Activated naive CD8-positive, alpha-beta T cell (primary cell): ENCODE data around the gene DNAJC6.

ENCODE experiments used
- H3K27ac Mint-ChIP-seq: one replicate; pipeline ENCODE4 v1.8.0; 2021; ENCODE audit warnings: mixed read lengths
- H3K27me3 Mint-ChIP-seq: one replicate; pipeline ENCODE4 v1.8.0; 2021; ENCODE audit warnings: mixed read lengths
- H3K36me3 Mint-ChIP-seq: one replicate; pipeline ENCODE4 v1.8.0; 2021; ENCODE audit warnings: mixed read lengths
- H3K4me1 Mint-ChIP-seq: one replicate; pipeline ENCODE4 v1.8.0; 2021; ENCODE audit warnings: low read depth, mixed read lengths
- H3K4me3 Mint-ChIP-seq: one replicate; pipeline ENCODE4 v1.8.0; 2021; ENCODE audit warnings: mild to moderate bottlenecking, mixed read lengths
- H3K9me3 Mint-ChIP-seq: one replicate; pipeline ENCODE4 v1.8.0; 2021; ENCODE audit warnings: low read depth, mixed read lengths

Gene DNAJC6

DNA sequence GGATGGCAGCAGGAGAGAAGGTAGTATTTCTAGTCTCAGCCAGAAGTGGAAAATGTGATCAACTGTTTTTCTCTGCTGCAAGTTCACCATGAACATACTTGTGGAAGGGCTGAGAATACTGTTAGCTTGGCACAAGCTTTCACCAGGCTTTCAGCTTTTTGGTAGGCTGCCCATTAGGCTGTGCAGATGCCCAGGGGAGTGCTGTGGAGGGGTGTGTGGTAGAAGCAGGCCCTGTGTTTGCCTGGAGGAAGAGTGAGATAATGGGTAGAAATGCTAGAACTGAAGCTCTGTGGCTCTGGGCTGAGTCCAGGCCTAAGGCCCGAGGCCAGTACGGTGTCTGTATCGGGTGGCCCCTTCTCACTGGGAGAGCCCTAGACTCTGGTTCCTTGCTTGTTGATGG lies 9.8 kb downstream of the DNAJC6 start:
- peaks cover 9% of the 10 kb centered on the region for H3K27me3 Mint-ChIP-seq
- no peak overlapping the region for H3K4me3 Mint-ChIP-seq
- H3K4me1 Mint-ChIP-seq, result no peaks in the 10 kb centered on the region
- H3K36me3 Mint-ChIP-seq, result peaks cover 13% of the 10 kb centered on the region
- no peak overlapping the region for H3K27ac Mint-ChIP-seq
- H3K9me3 Mint-ChIP-seq, result peaks cover 12% of the 10 kb centered on the region

DNA sequence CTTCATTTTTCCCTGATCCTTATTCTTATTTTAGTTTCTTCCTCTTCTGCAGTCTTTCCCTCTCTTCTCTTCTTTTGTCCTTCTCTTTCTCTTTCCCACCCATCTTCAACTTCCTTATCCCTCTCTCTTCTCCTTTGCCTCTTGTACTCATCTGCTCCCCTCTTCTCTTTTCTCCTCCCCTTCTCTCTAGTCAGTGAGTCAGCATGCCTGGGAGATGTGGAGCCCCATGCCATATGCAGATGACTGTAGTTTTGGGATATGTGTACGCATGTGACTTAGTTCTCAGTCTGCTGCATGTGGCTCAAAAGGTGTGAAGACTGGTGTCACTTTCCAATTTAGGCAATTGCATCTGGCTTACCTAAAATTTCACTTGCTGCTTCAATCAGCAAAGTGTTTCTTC lies 10.4 kb downstream of the DNAJC6 start:
- Mint-ChIP-seq H3K9me3 (peaks cover 12% of the 10 kb centered on the region), H3K36me3 (peaks cover 13% of the 10 kb centered on the region), H3K4me1 (no peaks in the 10 kb centered on the region), H3K4me3 (no peak overlapping the region), H3K27me3 (peaks cover 9% of the 10 kb centered on the region), H3K27ac (no peak overlapping the region)

DNA sequence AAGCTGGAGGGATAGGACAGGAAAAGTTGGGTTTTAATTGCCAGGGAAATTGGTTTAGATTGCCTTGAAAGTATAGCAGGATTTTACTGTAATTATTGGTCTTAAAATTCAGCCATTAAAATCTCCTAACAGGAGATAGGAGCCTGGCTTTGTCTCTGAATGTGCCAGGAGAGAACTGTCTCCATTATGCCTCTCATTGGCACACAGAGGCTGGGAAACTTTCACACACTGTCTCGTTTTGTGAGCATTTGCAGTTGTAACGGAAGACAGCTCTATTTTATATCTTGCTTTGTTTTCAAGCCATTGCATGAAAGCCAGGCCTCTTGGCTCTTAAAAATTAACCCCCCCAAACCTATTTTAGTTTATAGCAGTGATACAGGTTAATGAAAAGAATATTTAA lies 12.5 kb downstream of the DNAJC6 start:
- H3K27me3 Mint-ChIP-seq, result peaks cover 6% of the 10 kb centered on the region
- no peak overlapping the region for H3K27ac Mint-ChIP-seq
- no peaks in the 10 kb centered on the region for H3K4me1 Mint-ChIP-seq
- H3K9me3 Mint-ChIP-seq, result peaks cover 12% of the 10 kb centered on the region
- no peak overlapping the region for H3K4me3 Mint-ChIP-seq
- peaks cover 13% of the 10 kb centered on the region for H3K36me3 Mint-ChIP-seq

DNA sequence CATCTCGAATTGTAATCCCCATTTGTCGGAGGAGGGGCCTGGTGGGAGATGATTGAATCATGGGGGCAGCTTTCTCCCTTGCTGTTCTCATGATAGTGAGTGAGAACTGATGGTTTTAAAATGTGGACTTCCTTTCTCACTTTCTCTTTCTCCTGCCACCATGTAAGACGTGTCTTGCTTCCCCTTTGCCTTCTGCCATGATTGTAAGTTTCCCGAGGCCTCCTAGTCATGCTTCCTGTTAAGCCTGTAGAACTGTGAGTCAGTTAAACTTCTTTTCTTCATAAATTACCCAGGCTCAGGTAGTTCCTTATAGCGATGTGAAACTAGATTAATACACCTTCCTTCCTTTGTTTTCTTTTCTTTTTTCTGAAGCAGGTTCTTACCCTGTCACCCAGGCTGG lies 13.9 kb downstream of the DNAJC6 start:
- peaks cover 13% of the 10 kb centered on the region for H3K36me3 Mint-ChIP-seq

DNA sequence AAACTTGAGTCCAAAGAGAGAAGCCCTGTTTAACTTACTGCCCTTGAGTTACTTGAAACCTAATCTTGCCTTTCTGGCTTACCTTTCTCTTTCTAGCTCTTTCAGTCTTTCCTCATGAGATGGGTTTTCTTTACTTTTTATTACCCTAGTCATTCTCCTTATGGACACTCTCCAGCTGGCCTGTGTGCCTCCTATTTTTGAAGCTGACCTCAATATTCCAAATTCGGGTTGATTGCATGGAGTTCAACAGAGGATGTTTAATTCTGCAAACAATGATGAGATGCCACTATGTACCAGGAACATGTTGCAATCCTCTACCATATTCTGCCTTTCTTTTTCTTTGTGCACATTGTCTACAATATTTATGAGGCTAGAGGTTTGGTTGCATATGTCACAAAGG lies 20.7 kb downstream of the DNAJC6 start:
- no peak overlapping the region for H3K27ac Mint-ChIP-seq
- H3K27me3 Mint-ChIP-seq, result peaks cover 2% of the 10 kb centered on the region
- H3K9me3 Mint-ChIP-seq, result no peaks in the 10 kb centered on the region

More for the DNA sequence above, 13.9 kb downstream of the DNAJC6 start:
- no peak overlapping the region for H3K27ac Mint-ChIP-seq
- peaks cover 8% of the 10 kb centered on the region for H3K27me3 Mint-ChIP-seq
- H3K4me3 Mint-ChIP-seq, result no peak overlapping the region
- H3K9me3 Mint-ChIP-seq, result peaks cover 12% of the 10 kb centered on the region
- H3K4me1 Mint-ChIP-seq, result no peaks in the 10 kb centered on the region

DNA sequence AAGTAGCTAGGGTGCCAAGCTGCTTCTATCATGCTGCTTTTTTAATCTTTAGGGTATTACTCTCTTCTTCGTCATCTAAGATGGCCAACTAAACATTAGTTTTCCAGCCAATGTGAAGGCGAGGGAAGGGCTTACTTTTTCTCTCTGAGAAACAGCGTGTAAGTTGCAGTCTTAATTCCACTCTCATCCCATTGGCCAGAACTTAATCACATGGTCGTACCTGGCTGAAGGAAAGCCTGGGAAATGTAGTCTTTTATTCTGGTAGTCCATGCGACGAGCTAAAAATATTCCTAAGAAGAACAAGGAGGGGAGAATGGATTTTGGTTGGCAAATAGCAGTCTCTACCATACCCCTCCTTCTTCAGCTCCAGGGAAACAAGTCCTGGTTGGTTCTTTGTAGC lies 21.5 kb downstream of the DNAJC6 start:
- Mint-ChIP-seq H3K27ac (no peak overlapping the region), H3K4me3 (no peak overlapping the region), H3K27me3 (peaks cover 2% of the 10 kb centered on the region), H3K36me3 (no peaks in the 10 kb centered on the region), H3K9me3 (no peaks in the 10 kb centered on the region), H3K4me1 (no peaks in the 10 kb centered on the region)

More for the DNA sequence above, 20.7 kb downstream of the DNAJC6 start:
- no peaks in the 10 kb centered on the region for H3K4me1 Mint-ChIP-seq
- no peaks in the 10 kb centered on the region for H3K36me3 Mint-ChIP-seq
- H3K4me3 Mint-ChIP-seq, result no peak overlapping the region

DNA sequence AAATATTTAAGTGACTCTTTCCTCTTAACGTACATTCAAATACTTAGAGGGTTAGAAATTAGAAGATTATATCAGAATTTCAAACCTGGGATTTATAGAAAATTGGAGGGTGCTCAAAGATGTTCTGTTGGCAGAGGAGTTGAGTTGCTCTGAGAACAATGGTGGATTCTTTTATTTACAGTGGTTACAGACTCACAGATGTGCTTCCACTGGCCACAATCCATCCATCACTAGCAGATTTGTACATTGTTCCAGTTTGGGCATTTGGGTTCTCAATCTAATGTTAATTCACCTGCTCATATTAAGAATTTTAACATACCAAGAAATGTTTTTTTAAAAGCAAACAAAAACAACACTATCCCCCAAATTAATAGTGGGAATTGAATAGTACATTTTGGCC lies 23.5 kb downstream of the DNAJC6 start:
- H3K36me3 Mint-ChIP-seq, result no peaks in the 10 kb centered on the region
- H3K4me3 Mint-ChIP-seq, result no peak overlapping the region
- H3K9me3 Mint-ChIP-seq, result no peaks in the 10 kb centered on the region
- no peaks in the 10 kb centered on the region for H3K4me1 Mint-ChIP-seq
- no peak overlapping the region for H3K27ac Mint-ChIP-seq
- H3K27me3 Mint-ChIP-seq, result no peaks in the 10 kb centered on the region

DNA sequence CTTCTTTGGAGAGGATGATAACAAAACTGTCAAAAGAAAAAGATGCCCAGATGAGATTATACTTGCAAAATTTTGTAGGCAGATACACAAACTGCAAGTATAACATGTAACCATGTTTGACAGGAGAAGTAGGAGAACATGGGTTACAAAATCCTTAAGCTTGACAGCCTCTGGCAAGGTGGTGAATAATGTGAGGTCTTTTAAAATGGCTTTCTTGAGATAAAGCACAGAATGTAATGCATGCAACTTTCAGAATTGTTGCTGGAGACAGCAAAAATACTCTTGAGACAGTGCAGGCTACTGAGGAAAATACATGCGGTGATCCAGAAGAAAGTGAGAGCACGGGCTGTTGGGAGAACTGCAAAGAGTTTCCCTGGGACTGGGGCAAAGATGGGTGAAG lies 24.7 kb downstream of the DNAJC6 start:
- Mint-ChIP-seq H3K36me3 (no peaks in the 10 kb centered on the region), H3K4me1 (no peaks in the 10 kb centered on the region), H3K27me3 (no peaks in the 10 kb centered on the region), H3K9me3 (no peaks in the 10 kb centered on the region), H3K4me3 (no peak overlapping the region), H3K27ac (no peak overlapping the region)

DNA sequence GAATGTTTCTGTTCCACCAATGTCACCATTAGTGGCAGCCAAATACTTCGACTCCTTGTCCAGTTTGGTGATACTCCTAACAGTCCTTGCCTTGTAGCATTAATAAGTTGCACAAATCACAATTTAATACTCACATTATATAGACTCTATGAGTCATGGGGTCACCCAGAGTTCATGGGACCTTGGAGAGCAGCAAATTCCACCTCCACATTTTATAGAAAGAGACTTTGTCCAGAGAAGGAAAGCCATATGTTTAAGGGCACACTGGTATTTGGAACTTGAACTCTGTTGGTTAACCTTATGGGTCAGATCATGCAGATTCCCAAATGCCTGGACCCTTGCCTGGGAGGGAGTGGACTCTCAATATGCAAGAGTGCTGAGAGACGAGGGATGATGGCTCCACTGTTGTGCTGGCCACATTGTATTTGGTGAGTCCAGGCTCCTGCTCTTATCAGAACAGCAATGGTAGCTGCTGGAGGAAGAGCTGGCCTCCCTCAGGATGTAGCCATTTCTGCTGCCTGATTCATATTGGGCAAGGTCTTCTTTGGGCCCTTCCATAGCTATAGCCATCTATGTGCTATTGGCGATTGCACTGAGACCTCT lies 30.6 kb downstream of the DNAJC6 start:
- Mint-ChIP-seq H3K27ac (no peak overlapping the region), H3K4me3 (no peak overlapping the region), H3K36me3 (no peaks in the 10 kb centered on the region), H3K4me1 (no peaks in the 10 kb centered on the region), H3K9me3 (no peaks in the 10 kb centered on the region), H3K27me3 (no peaks in the 10 kb centered on the region)

DNA sequence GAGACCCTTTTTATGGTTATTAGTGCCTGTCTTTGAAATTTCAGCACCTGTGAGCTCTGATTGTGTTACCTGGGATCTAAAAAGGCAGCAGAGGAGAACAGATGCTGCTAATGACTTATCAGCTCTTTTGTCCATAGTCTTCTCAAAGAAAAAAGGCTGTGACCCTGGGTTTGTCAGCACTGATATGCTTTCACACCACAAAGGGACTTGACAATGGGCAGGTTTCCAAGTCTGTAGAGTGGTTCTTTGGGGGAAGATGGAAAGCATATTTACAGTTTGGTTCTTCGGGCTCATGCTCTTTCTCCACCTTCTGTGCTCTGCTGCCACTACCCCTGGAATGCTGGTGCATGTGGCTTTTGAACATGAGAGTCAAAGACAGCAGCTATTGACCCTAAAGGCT lies 32.0 kb downstream of the DNAJC6 start:
- no peak overlapping the region for H3K27ac Mint-ChIP-seq

DNA sequence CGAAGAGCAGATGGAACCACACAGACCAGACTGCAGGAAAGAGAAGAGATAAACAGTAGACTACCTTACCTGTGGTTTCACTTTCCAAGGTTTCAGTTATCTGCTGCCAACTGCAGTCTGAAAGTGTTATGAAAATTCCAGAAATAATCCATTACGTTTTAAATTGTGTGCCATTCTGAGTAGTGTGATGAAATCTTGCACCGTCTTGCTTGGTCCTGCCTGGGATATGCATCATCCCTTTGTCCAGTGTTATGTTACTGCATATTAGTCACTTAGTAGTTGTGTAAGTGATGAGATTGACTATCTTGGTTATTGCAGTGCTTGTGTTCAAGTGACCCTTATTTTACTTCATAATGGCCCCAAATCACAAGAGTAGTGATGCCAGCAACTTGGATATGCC lies 33.9 kb downstream of the DNAJC6 start:
- no peaks in the 10 kb centered on the region for H3K27me3 Mint-ChIP-seq
- H3K9me3 Mint-ChIP-seq, result no peaks in the 10 kb centered on the region
- H3K4me1 Mint-ChIP-seq, result no peaks in the 10 kb centered on the region
- no peaks in the 10 kb centered on the region for H3K36me3 Mint-ChIP-seq
- H3K27ac Mint-ChIP-seq, result no peak overlapping the region
- H3K4me3 Mint-ChIP-seq, result no peak overlapping the region

More for the DNA sequence above, 32.0 kb downstream of the DNAJC6 start:
- Mint-ChIP-seq H3K9me3 (no peaks in the 10 kb centered on the region), H3K36me3 (no peaks in the 10 kb centered on the region), H3K27me3 (no peaks in the 10 kb centered on the region), H3K4me1 (no peaks in the 10 kb centered on the region), H3K4me3 (no peak overlapping the region)

DNA sequence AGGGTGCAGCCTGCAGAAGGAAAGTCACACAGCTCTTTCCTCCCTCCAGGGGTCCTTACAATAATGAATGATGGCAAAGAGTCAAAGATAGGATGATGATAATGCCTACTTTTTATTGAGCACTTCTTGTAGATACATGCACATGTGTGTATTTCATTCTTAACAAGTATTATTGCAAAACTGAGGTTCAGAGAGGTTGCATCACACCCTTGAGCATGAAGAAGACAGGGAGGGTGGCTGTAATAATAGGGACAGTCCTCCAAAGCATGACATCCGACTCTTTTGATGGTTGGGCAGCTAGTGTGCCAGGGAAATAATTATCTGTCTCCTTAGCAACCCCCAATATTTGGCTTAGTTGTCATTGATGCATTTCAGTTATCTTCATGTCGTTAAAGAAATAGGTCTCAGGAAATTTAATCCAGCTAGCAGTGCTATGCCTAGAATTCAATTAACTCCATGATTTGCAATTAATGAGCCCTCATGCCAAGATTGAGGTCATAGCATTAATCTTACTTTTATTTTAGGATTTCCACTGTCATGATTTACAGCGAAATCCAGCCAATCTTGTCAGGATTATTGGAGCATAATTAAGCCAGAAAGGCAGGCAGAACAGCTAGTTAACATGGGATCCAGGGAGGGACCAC lies 35.0 kb downstream of the DNAJC6 start:
- no peaks in the 10 kb centered on the region for H3K27me3 Mint-ChIP-seq
- H3K4me1 Mint-ChIP-seq, result no peaks in the 10 kb centered on the region
- H3K36me3 Mint-ChIP-seq, result no peaks in the 10 kb centered on the region
- H3K9me3 Mint-ChIP-seq, result no peaks in the 10 kb centered on the region
- H3K27ac Mint-ChIP-seq, result no peak overlapping the region
- no peak overlapping the region for H3K4me3 Mint-ChIP-seq

DNA sequence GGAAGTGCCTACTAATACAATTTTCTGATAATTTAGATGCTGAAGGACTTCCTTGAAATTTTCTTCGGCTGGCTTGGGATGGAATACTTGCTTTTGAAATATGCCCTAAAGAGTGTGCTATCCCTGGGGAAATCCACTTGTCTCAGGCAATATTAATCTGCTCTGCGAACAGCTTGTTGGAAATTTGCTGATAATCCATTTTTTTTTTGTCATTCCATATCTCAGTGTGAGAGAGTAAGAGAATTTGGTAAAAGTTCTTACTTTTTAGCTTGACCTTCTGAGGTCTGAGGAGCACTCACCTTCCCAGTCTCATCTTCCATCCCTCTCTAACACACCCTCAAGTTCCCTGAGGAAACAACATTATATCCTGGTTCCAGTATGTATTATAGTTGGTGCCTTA lies 36.8 kb downstream of the DNAJC6 start:
- Mint-ChIP-seq H3K9me3 (no peaks in the 10 kb centered on the region), H3K27ac (no peak overlapping the region), H3K27me3 (no peaks in the 10 kb centered on the region), H3K4me3 (no peak overlapping the region), H3K36me3 (no peaks in the 10 kb centered on the region), H3K4me1 (no peaks in the 10 kb centered on the region)

DNA sequence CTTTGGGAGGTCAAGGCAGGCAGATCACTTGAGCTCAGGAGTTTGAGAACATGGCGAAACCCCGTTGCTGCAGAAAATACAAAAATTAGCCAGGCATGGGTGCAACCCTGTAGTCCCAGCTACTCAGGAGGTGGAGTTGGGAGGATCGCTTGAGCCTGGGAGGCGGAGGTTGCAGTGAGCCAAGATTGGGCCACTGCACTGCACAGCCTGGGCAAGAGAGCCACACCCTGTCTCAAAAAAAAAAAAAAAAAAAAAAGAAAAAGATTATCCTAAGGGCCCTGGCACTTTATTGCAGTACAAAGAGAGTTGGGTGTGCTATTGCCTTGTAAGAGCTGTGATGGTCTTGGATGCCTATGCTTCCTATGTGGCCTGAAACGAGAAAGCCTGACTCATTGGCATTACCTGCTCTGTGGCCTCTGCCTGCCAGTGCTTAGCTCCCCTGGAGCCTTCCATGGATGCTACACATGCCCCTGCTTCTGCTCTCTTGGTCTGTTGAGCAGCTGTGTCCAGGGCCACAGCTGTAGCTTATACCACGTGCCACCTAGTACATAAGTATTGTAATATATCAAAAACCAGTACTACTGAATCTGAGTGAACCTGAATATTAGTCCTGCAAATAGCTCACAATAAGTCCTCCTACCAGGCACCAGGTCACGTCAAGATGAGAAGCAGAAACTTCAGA lies 45.8 kb downstream of the DNAJC6 start:
- Mint-ChIP-seq H3K9me3 (no peaks in the 10 kb centered on the region), H3K4me1 (no peaks in the 10 kb centered on the region), H3K27ac (no peak overlapping the region), H3K36me3 (no peaks in the 10 kb centered on the region), H3K4me3 (no peak overlapping the region), H3K27me3 (peaks cover 2% of the 10 kb centered on the region)

DNA sequence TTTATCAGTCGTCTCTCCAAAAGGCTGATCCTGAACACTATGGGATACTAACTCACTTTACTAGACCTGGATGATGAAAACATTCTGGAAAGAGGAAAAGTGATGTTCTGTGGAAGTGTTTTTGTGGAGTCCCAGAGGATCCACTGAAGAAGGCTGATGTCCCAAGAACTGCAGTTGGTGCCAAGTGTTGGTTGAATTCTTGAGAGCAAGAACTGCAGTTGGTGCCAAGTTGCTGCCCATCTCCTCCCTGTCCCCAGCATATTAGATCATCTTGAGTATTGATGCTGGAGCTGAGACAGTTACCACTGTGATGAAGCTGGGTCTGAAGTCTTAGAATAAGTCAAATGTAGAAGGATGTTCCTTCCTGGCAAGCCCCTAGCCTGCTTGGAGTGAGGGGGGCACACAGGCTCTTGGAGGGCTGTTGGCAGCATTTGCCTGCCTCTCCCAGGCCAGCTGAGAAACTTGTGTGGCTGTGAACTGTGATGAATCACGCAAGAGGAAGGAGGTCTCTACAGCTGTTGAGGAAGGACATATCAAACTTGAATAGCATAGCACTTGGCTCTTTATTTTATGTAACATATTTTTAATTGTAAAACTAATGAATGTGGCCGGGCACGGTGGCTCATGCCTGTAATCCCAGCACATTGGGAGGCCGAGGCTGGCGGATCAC lies 48.1 kb downstream of the DNAJC6 start:
- Mint-ChIP-seq H3K27me3 (no peaks in the 10 kb centered on the region), H3K36me3 (no peaks in the 10 kb centered on the region), H3K9me3 (no peaks in the 10 kb centered on the region), H3K4me3 (no peak overlapping the region), H3K27ac (no peak overlapping the region), H3K4me1 (no peaks in the 10 kb centered on the region)
